HuH-7 (cell line): Measurements from ENCODE around the gene SH2D3A.
"Not testable (repeated sequence)": the region's sequence is repeated elsewhere in the genome, so short reads cannot be mapped to it uniquely, and the experiment has no call there.

ENCODE experiments used
- DNase-seq: peaks from one replicate; pipeline ENCODE4 v3.0.0; 2011; ENCODE audit warnings: low spot score

SH2D3A gene

GRCh38 chr19:6788896-6789295 is 21.7 kb upstream of the SH2D3A start:
- DNase-seq: no peak

GRCh38 chr19:6787393-6787792 is 20.2 kb upstream of the SH2D3A start:
- no peak for DNase-seq

GRCh38 chr19:6779206-6779605 is 12.0 kb upstream of the SH2D3A start:
- DNase-seq: no peak

GRCh38 chr19:6778386-6778785 is 11.2 kb upstream of the SH2D3A start:
- no peak for DNase-seq

GRCh38 chr19:6777434-6777833 is 10.2 kb upstream of the SH2D3A start:
- DNase-seq: no peak

- DNase-seq: no peak
Observed at GRCh38 chr19:6776999-6777398, 9.8 kb upstream of the SH2D3A start.

- DNase-seq: not testable (repeated sequence)
Observed at GRCh38 chr19:6776045-6776444, 8.8 kb upstream of the SH2D3A start.

- no peak for DNase-seq
Observed at GRCh38 chr19:6774821-6775707, 7.8 kb upstream of the SH2D3A start.

- no peak for DNase-seq
Observed at GRCh38 chr19:6773323-6773931, 6.2 kb upstream of the SH2D3A start.

- DNase-seq: no peak
Observed at GRCh38 chr19:6772866-6773322, 5.7 kb upstream of the SH2D3A start.

- DNase-seq: no peak
Observed at GRCh38 chr19:6772028-6772865, 5.0 kb upstream of the SH2D3A start, which contains the start of gene VAV1. VAV1 (plus strand) TSS chr19:6772708; CDS start chr19:6772808, 100 bp downstream.

GRCh38 chr19:6771648-6772027 is 4.4 kb upstream of the SH2D3A start:
- not testable (repeated sequence) for DNase-seq

- peak; percentile 75 for DNase-seq
Observed at GRCh38 chr19:6769006-6769619, 1.9 kb upstream of the SH2D3A start.

- DNase-seq: no peak
Observed at GRCh38 chr19:6768236-6768785, 1.1 kb upstream of the SH2D3A start.

GRCh38 chr19:6767081-6767356 is 216 bp downstream of the SH2D3A start:
- no peak for DNase-seq

GRCh38 chr19:6766357-6767080 is 716 bp downstream of the SH2D3A start:
- no peak for DNase-seq

- DNase-seq: no peak
Observed at GRCh38 chr19:6765738-6766356, 1.4 kb downstream of the SH2D3A start.

GRCh38 chr19:6762253-6762797 is 4.9 kb downstream of the SH2D3A start:
- not testable (repeated sequence) for DNase-seq

GRCh38 chr19:6761053-6761676 is 6.1 kb downstream of the SH2D3A start:
- DNase-seq: no peak

GRCh38 chr19:6760606-6761005 is 6.6 kb downstream of the SH2D3A start:
- DNase-seq: no peak
